Gastrocnemius medialis (tissue), 4 donors: ENCODE data around the gene GALC.

Experiments used
- CTCF ChIP-seq, 5 experiments: fragments of 450-650 bp in 3 of 5; fragments of 200-600 bp in 2 of 5; sonication (generic) in 2 of 5; IDR thresholded peaks in 4 of 5; conservative IDR thresholded peaks in 1 of 5; 1 replicate in 4 of 5; 2 replicates in 1 of 5; pipeline ENCODE4 v1.5.1; 2016 to 2019; ENCODE audit warnings: antibody characterized with exemption in 5 of 5, mild to moderate bottlenecking in 3 of 5, moderate library complexity in 3 of 5
- POLR2A ChIP-seq, 2 donors: fragments of 450-650 bp; IDR thresholded peaks; one replicate each; pipeline ENCODE4 v1.6.1; 2017; ENCODE audit warnings: antibody characterized with exemption in 2 of 2, mild to moderate bottlenecking in 2 of 2, moderate library complexity in 2 of 2

GRCh38 chr14:87892763-87893162, 100.2 kb downstream of the GALC start:
- TF ChIP-seq CTCF (IDR thresholded peaks at IDR 0.05 in 4 of 5, conservative IDR thresholded peaks at IDR 0.05 in 1 of 5) (no peak), POLR2A (IDR thresholded peaks at IDR 0.05) (no peak)
